ENCODE data around the gene CST4. TPM values are rescaled to one million over a fixed set of nuclear protein-coding genes. Genes with fewer than 3 reads are reported as not detected.
"Not testable (repeated sequence)": the region's sequence is repeated elsewhere in the genome, so short reads cannot be mapped to it uniquely, and the experiment has no call there.

Gene CST4
- total and polyA plus RNA-seq, 8 donors, result not detected

DNA sequence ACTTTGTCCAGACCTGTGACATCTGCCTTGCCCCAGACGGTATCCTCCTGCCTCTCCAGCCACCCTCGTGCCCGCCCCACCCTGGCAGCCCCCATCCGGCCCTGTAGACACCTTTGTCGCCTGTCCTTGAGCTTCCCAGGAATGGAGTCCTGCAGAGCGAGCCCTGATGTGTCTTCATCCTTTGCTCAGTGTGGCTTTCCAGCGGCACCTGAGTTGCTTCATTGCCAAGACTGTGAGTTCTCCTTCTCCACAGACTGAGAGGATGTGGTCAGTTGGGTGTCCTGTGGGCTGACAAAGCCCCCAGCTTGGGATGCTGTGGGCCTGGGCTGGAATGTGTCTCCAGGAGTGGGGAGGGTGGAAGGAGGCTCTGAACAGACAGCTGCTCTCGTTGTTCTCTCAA is 1.7 kb upstream of the CST4 start:
- H3K27ac ChIP-seq, result no peak overlapping the region

DNA sequence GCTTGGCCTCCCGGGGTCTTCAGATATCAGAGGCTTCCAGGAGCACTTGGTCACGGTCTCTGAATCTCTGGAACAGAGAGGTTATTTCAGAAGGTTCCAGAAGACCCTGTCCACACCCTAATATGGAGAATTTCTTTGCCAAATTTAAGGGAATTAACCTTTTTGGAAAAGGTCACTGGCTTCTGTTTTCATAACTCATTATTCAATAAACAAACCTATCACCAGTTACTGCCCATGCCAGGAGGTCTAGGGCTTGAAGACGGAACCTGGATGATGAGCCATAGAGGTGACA is 507 bp upstream of the CST4 start:
- Histone ChIP-seq H3K9me3 (no peaks in the 10 kb centered on the region), H3K4me1 (peaks cover 0 to 3% of the 10 kb centered on the region in 2 donors), H3K27me3 (no peaks in the 10 kb centered on the region), H3K36me3 (no peaks in the 10 kb centered on the region), H3K4me3 (no peak overlapping the region), H3K27ac (no peak overlapping the region)
- no peak for DNase-seq
- no peak for ATAC-seq
- intact Hi-C loops (cut with DNase I), result no loop called here
- TF ChIP-seq, protein P1, sequence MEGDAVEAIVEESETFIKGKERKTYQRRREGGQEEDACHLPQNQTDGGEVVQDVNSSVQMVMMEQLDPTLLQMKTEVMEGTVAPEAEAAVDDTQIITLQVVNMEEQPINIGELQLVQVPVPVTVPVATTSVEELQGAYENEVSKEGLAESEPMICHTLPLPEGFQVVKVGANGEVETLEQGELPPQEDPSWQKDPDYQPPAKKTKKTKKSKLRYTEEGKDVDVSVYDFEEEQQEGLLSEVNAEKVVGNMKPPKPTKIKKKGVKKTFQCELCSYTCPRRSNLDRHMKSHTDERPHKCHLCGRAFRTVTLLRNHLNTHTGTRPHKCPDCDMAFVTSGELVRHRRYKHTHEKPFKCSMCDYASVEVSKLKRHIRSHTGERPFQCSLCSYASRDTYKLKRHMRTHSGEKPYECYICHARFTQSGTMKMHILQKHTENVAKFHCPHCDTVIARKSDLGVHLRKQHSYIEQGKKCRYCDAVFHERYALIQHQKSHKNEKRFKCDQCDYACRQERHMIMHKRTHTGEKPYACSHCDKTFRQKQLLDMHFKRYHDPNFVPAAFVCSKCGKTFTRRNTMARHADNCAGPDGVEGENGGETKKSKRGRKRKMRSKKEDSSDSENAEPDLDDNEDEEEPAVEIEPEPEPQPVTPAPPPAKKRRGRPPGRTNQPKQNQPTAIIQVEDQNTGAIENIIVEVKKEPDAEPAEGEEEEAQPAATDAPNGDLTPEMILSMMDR (IDR thresholded peaks at IDR 0.05), result no peak

More for the DNA sequence above, 1.7 kb upstream of the CST4 start:
- ATAC-seq (no peak), DNase-seq (no peak)
- TF ChIP-seq, protein P1 (IDR thresholded peaks at IDR 0.05), result no peak
- H3K4me1 ChIP-seq, result peaks cover 0 to 3% of the 10 kb centered on the region in 2 donors
- no peaks in the 10 kb centered on the region for H3K27me3 ChIP-seq
- no peaks in the 10 kb centered on the region for H3K9me3 ChIP-seq
- H3K36me3 ChIP-seq, result no peaks in the 10 kb centered on the region
- intact Hi-C loops (cut with DNase I), result no loop called here
- H3K4me3 ChIP-seq, result no peak overlapping the region

DNA sequence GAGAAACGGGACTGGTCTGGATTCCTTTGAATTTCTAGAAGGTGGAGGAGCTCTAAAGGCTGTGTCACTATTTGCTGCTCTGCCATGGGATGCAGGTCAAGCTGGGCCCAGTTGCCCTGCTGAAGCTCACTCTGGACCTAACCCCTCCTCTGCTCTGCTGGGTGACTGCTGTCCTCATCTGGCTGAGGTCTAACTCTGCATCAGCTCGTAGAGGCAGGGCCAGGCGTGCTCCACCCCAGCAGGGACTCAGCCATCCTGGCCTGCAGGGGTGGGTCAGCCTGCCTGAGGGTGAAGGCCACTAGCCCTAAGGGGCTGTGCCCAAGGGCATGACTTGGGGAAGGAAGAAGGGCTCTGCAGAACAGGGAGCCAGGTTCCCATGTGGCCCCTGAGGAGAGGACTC is 852 bp downstream of the CST4 start:
- intact Hi-C loops (cut with DNase I), result no loop called here
- DNase-seq, result no peak
- no peaks in the 10 kb centered on the region for H3K27me3 ChIP-seq

DNA sequence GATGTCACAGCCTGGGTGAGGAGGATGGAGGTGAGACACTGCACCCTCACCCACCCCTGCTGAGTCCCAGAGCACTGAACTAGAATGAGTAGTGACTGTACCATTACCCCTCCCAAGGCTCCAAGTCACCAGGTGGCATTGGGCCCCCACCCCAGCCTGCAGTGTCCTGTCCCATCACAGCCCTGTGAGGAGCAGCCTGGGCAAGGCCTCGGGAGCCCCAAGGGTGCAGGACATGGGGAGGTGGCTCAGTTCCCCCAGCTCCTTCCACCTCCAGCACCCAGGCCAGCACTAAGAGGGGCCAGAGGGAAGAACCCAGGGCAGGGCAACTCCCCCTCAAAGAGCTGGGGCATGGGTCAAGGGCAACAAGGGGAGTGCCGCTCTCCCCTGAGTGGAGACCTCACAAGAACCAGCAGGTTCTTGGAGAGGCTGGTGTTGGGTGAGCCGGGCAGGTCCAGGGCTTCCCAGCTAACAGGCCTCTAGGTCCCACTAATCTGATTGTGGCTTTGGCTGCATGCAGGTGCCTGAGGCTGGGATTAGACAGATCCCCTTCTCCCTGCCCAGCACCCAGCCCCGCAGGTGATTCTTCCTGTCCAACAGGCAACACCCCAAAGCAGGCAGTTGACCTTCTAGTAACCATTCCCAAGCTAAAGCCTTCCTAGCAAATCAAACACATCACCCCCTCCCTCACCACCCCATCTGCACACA is 2.6 kb downstream of the CST4 start:
- Histone ChIP-seq H3K4me3 (no peak overlapping the region), H3K36me3 (no peaks in the 10 kb centered on the region), H3K4me1 (no peaks in the 10 kb centered on the region), H3K27me3 (no peaks in the 10 kb centered on the region), H3K9me3 (no peaks in the 10 kb centered on the region), H3K27ac (no peak overlapping the region)
- TF ChIP-seq, protein P1 (IDR thresholded peaks at IDR 0.05), result no peak
- intact Hi-C loops (cut with DNase I), result no loop called here
- DNase-seq (no peak), ATAC-seq (no peak)

More for the DNA sequence above, 852 bp downstream of the CST4 start:
- Histone ChIP-seq H3K4me3 (no peak overlapping the region), H3K4me1 (peaks cover 0 to 3% of the 10 kb centered on the region in 2 donors), H3K27ac (no peak overlapping the region), H3K9me3 (no peaks in the 10 kb centered on the region), H3K36me3 (no peaks in the 10 kb centered on the region)
- no peak for ATAC-seq
- TF ChIP-seq, protein P1 (IDR thresholded peaks at IDR 0.05), result no peak

DNA sequence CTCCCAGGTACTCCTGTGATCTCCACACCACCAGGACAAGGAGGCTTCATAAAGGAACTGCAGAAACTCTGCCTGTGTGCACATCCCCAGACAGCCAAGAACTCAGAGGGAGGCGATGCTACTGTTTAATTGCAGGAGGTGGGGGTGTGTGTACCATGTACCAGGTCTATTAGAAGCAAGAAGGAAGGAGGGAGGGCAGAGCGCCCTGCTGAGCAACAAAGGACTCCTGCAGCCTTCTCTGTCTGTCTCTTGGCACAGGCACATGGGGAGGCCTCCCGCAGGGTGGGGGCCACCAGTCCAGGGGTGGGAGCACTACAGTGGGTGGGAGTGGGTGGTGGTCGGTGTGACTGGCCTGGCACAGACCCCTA is 3.3 kb downstream of the CST4 start:
- H3K27ac ChIP-seq; H3K4me3 ChIP-seq; H3K4me1 ChIP-seq; H3K36me3 ChIP-seq; H3K9me3 ChIP-seq; intact Hi-C loops (cut with DNase I); DNase-seq; H3K27me3 ChIP-seq; ATAC-seq: not testable (repeated sequence)

DNA sequence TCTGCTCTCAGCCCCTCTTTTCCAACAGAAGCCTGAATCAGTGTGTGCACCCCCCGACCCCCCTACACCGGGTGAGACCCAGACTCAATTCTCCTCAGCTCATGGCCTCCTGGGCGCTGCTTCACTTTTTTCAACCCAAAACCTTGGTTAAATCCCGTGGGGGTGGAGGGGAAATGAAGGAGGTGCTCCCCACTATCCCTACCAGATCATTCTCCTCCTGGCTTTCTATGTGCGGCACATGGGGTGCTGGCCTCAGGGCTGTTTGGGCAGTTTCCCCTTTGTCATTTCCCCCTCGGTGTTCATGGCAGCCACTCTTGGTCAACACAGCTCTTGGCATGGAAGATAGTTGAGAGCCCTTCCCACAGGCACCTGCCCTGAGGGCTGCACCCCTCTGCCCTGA is 4.6 kb downstream of the CST4 start:
- Histone ChIP-seq H3K4me1 (no peaks in the 10 kb centered on the region), H3K4me3 (no peak overlapping the region), H3K27ac (no peak overlapping the region), H3K36me3 (no peaks in the 10 kb centered on the region), H3K9me3 (no peaks in the 10 kb centered on the region), H3K27me3 (no peaks in the 10 kb centered on the region)
- DNase-seq (no peak), ATAC-seq (no peak)
- intact Hi-C loops (cut with DNase I), result no loop called here
- TF ChIP-seq, protein P1 (IDR thresholded peaks at IDR 0.05), result no peak

All from left lung (tissue), 10 donors.